ENCODE measurements around the gene NAT10.

Gene NAT10

GRCh38 chr11:34150494-34151151 lies 45.2 kb downstream of the NAT10 start:
- no peak for DNase-seq

- no peak for DNase-seq
These were observed 45.7 kb downstream of the NAT10 start for GRCh38 chr11:34151166-34151565.

- no peak for DNase-seq
These were observed 46.8 kb downstream of the NAT10 start for GRCh38 chr11:34151916-34152845.

- DNase-seq, result no peak
These were observed 48.8 kb downstream of the NAT10 start for GRCh38 chr11:34154059-34154875.

- no peak for DNase-seq
These were observed 49.8 kb downstream of the NAT10 start for GRCh38 chr11:34155057-34155756.

GRCh38 chr11:34155757-34156062 lies 50.3 kb downstream of the NAT10 start:
- DNase-seq, result no peak

- no peak for DNase-seq
These were observed 51.7 kb downstream of the NAT10 start for GRCh38 chr11:34157163-34157562.

GRCh38 chr11:34158661-34159060 lies 53.2 kb downstream of the NAT10 start:
- no peak for DNase-seq

GRCh38 chr11:34160049-34160721 lies 54.8 kb downstream of the NAT10 start:
- no peak for DNase-seq

GRCh38 chr11:34160791-34161190 lies 55.4 kb downstream of the NAT10 start:
- DNase-seq, result no peak

- DNase-seq, result no peak
These were observed 55.9 kb downstream of the NAT10 start for GRCh38 chr11:34161361-34161760.

GRCh38 chr11:34161812-34162492 lies 56.5 kb downstream of the NAT10 start:
- no peak for DNase-seq

- DNase-seq, result no peak
These were observed 57.0 kb downstream of the NAT10 start for GRCh38 chr11:34162493-34162820.

GRCh38 chr11:34162856-34163255 lies 57.4 kb downstream of the NAT10 start:
- DNase-seq, result no peak

- no peak for DNase-seq
These were observed 59.7 kb downstream of the NAT10 start for GRCh38 chr11:34165121-34165520.

GRCh38 chr11:34165786-34166555 lies 60.5 kb downstream of the NAT10 start:
- no peak for DNase-seq

GRCh38 chr11:34166806-34167740 lies 61.6 kb downstream of the NAT10 start:
- DNase-seq, result no peak

- DNase-seq, result no peak
These were observed 62.5 kb downstream of the NAT10 start for GRCh38 chr11:34167961-34168360.

- no peak for DNase-seq
These were observed 63.4 kb downstream of the NAT10 start for GRCh38 chr11:34168642-34169420.
